NCI-H2171 (cell line): Measurements from ENCODE around the gene SMAD1.
"Not testable (repeated sequence)": the region's sequence is repeated elsewhere in the genome, so short reads cannot be mapped to it uniquely, and the experiment has no call there.

Experiments used
- DNase-seq: peaks from one replicate; lab custom pipeline; 2025; lab: John Stamatoyannopoulos, UW

Gene SMAD1

GRCh38 chr4:145528601-145529000, 46.9 kb downstream of the SMAD1 start:
- DNase-seq: no peak

- DNase-seq: no peak
Observed at GRCh38 chr4:145530189-145530588, 48.5 kb downstream of the SMAD1 start.

- DNase-seq: no peak
Observed at GRCh38 chr4:145530662-145531061, 49.0 kb downstream of the SMAD1 start.

GRCh38 chr4:145531223-145531622, 49.6 kb downstream of the SMAD1 start:
- DNase-seq: no peak

GRCh38 chr4:145531859-145532258, 50.2 kb downstream of the SMAD1 start:
- DNase-seq: no peak

- DNase-seq: no peak
Observed at GRCh38 chr4:145533001-145533400, 51.3 kb downstream of the SMAD1 start.

GRCh38 chr4:145533415-145533814, 51.8 kb downstream of the SMAD1 start:
- not testable (repeated sequence) for DNase-seq

GRCh38 chr4:145533961-145534360, 52.3 kb downstream of the SMAD1 start:
- DNase-seq: no peak

- no peak for DNase-seq
Observed at GRCh38 chr4:145535202-145535601, 53.5 kb downstream of the SMAD1 start.

- no peak for DNase-seq
Observed at GRCh38 chr4:145536044-145536443, 54.4 kb downstream of the SMAD1 start.

GRCh38 chr4:145538596-145538995, 56.9 kb downstream of the SMAD1 start:
- DNase-seq: no peak

- no peak for DNase-seq
Observed at GRCh38 chr4:145539671-145540070, 58.0 kb downstream of the SMAD1 start.

GRCh38 chr4:145540235-145540634, 58.6 kb downstream of the SMAD1 start:
- DNase-seq: no peak

- DNase-seq: no peak
Observed at GRCh38 chr4:145541346-145541745, 59.7 kb downstream of the SMAD1 start.

- no peak for DNase-seq
Observed at GRCh38 chr4:145545031-145545430, 63.4 kb downstream of the SMAD1 start.

- DNase-seq: no peak
Observed at GRCh38 chr4:145545538-145546174, 64.0 kb downstream of the SMAD1 start.

GRCh38 chr4:145546175-145546915, 64.7 kb downstream of the SMAD1 start:
- DNase-seq: no peak

GRCh38 chr4:145551660-145552059, 70.0 kb downstream of the SMAD1 start:
- no peak for DNase-seq

- no peak for DNase-seq
Observed at GRCh38 chr4:145552181-145552822, 70.6 kb downstream of the SMAD1 start.

- no peak for DNase-seq
Observed at GRCh38 chr4:145553375-145553774, 71.7 kb downstream of the SMAD1 start.

- no peak for DNase-seq
Observed at GRCh38 chr4:145554691-145555090, 73.0 kb downstream of the SMAD1 start.

GRCh38 chr4:145557720-145558119, 76.1 kb downstream of the SMAD1 start:
- no peak for DNase-seq

GRCh38 chr4:145563293-145563985, 81.8 kb downstream of the SMAD1 start:
- no peak for DNase-seq
